ENCODE measurements around the gene CCDC85B.

The CCDC85B gene

DNA sequence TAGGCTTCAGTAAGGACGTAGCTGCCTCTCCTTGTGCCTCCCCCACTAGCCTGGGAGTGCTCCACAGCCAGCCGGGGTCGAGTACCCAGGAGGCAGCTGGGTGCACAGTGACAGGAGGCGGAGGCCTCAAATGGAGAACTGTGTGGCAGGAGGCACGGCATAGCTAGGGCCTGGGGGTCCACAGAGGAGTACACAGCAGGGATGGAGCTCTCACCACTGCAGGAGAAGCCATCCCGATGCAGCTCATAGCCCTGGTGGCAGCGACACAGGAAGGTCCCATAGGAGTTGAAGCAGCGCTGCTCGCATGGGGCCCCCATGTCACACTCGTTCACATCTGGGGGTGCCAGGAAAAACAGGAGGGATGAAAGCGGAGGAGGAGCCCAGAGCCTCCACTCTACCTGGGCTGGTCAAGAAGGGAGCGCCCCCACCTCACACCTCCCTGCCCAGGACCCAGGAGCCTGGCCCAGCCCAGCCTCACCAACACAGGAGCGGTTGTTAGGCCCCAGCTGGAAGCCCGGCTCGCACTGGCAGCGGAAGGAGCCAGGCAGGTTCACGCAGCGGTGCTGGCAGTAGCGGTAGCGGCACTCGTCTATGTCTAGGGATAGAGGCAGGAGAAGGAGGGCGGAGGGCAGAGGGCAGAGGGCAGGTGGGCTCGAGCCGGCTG, 20.7 kb upstream of the CCDC85B start:
- no peak for DNase-seq (ENCODE audit: low spot score)

- DNase-seq (ENCODE audit: low spot score): no peak
Measured at GRCh38 chr11:65870307-65870658, 20.2 kb upstream of the CCDC85B start.

- no peak for DNase-seq (ENCODE audit: low spot score)
Measured at GRCh38 chr11:65870706-65871681, 19.5 kb upstream of the CCDC85B start.

- no peak for DNase-seq (ENCODE audit: low spot score)
Measured at GRCh38 chr11:65871811-65872548, 18.5 kb upstream of the CCDC85B start.

- no peak for DNase-seq (ENCODE audit: low spot score)
Measured at GRCh38 chr11:65872586-65873317, 17.7 kb upstream of the CCDC85B start, which contains the start of gene EFEMP2. Gene EFEMP2 (minus strand): TSS chr11:65872800. CDS start chr11:65872354, 446 bp downstream.

DNA sequence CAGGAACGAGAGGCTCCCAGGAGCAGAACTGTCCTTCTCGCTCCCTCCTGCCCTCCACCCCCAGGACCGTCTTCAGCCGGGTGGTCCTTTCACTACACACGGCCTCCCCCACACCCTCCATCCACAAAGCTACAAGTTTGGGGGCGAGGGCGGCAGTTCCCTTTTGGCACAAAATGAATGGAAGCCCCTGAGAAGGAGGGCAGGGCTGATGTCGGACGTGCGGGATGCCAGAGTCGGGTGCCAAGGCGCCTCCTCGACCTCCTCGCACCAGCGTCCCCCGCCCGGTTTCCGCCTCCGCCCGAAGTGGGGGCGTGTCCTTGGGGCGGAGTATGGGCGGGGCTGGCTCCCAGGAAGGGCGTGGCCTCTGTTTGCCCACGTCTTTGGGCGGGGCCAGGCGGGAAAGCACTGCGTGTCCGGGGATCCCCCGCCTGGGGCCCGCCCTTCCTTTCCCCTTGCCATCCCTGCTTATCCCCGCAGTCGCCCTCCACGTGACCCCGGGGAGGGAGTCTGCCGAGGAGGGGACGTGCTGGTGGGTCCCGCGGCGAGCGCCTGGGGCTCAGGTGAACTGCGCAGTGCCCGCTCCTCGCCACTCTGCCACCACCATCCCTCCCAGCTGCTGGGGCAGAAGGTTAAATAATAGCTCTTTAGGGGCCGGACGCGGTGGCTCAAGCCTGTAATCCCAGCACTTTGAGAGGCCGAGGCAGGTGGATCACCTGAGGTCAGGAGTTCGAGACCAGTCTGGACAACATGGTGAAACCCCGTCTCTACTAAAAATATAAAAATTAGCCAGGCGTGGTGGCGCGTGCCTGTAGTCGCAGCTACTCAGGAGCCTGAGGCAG, 16.9 kb upstream of the CCDC85B start:
- peak; percentile 86 for DNase-seq (ENCODE audit: low spot score)

GRCh38 chr11:65879617-65880016, 10.9 kb upstream of the CCDC85B start, which contains the start of gene CTSW:
Gene CTSW (plus strand): TSS chr11:65879837. CDS start chr11:65879855, 18 bp downstream.
- no peak for DNase-seq (ENCODE audit: low spot score)

- no peak for DNase-seq (ENCODE audit: low spot score)
Measured at GRCh38 chr11:65880027-65880426, 10.4 kb upstream of the CCDC85B start.

DNA sequence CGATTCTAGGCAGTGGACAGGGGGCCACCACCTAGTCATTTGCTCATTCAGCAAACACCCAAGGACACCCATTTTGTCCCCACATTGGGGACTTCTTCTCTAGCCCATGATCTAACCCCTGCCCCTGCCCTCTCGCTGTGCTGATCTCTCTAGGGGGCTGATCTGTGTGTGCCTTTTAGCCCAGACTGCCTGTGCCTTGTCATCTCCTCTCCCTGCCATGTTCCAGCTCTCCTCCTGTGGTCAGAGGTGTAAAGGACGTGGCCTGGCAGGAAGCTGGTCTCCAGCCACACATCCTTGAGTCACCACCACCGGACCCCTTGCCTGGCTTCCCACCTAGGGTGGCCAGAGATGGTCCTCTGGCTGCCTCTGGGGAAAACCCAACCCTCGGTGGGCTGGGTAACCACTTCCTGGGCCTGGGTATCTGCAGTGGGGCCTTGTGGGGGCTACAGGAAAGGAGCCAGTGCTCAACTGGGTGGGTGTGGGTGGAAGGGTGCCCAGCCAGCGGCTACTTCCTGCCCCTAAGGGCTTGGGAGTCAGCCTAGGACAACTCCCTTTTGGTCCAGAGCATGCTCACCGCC, 9.5 kb upstream of the CCDC85B start:
- DNase-seq (ENCODE audit: low spot score): no peak

DNA sequence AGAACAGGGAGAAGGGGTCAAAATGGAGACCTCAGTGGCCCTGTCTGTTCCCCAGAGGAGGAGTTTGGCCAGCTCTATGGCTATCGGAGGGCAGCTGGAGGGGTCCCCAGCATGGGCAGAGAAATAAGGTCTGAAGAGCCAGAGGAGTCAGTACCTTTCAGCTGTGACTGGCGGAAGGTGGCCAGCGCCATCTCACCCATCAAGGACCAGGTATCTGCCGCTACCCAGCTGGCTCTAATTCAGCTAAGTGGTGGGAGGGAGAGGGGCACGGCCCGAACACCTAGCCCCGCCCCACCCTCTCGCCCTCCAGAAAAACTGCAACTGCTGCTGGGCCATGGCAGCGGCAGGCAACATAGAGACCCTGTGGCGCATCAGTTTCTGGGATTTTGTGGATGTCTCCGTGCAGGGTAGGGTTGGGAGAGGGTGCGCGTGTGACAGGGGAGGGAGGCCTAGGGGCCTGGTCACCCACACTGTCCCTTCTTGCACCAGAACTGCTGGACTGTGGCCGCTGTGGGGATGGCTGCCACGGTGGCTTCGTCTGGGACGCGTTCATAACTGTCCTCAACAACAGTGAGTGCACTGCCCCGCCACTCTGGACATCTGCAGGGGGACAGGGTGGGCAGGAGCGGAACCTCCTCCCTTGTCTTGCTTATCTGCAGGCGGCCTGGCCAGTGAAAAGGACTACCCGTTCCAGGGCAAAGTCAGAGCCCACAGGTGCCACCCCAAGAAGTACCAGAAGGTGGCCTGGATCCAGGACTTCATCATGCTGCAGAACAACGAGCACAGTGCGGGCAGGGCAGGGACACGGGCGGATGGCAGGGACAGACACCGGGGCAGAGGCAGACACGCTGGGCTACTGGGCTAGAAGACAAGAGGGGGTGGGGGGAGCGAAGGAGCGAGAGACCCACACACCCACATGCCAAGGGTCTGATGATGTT, 8.1 kb upstream of the CCDC85B start:
- DNase-seq (ENCODE audit: low spot score): no peak

DNA sequence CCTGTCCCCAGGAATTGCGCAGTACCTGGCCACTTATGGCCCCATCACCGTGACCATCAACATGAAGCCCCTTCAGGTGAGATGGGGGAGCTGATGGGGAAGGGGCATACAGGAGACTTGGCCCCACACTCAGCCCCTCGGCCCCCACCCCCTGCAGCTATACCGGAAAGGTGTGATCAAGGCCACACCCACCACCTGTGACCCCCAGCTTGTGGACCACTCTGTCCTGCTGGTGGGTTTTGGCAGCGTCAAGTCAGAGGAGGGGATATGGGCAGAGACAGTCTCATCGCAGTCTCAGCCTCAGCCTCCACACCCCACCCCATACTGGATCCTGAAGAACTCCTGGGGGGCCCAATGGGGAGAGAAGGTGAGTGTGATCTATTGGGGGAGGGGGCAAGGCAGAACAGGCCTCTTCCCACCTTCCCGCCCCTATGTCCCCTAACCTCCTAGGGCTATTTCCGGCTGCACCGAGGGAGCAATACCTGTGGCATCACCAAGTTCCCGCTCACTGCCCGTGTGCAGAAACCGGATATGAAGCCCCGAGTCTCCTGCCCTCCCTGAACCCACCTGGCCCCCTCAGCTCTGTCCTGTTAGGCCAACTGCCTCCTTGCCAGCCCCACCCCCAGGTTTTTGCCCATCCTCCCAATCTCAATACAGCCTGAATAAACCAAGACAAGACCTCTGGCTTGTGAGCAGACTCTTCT, 7.3 kb upstream of the CCDC85B start:
- no peak for DNase-seq (ENCODE audit: low spot score)

GRCh38 chr11:65883786-65884715, 6.4 kb upstream of the CCDC85B start:
- no peak for DNase-seq (ENCODE audit: low spot score)

- peak; percentile 73 for DNase-seq (ENCODE audit: low spot score)
Measured at GRCh38 chr11:65884716-65885092, 5.8 kb upstream of the CCDC85B start.

DNA sequence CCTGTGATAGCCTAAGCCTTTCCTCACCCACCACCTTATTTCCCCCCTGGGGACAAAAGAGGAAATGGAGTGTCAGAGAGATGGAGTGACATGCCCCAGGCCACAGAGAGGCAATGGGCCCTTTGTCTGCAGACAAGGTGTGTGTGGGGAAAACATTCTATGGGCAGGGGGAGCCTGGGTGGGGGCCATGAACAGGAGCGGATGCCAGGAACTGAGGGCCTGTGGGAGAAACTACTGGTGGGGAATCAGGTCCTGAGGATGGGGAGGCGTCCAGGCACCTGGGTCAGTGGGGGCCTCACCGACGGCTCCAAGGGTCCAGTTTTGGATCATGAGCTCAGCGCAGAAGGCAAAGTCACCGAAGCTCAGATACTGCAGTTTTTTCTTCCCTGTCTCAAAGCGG, 5.2 kb upstream of the CCDC85B start:
- DNase-seq (ENCODE audit: low spot score): no peak

- DNase-seq (ENCODE audit: low spot score): no peak
Measured at GRCh38 chr11:65885808-65886536, 4.5 kb upstream of the CCDC85B start.

GRCh38 chr11:65886826-65887722, 3.4 kb upstream of the CCDC85B start:
- DNase-seq (ENCODE audit: low spot score): no peak

Measured in pons (tissue), 1 donor.